ENCODE results near the gene ZNF738.

Gene ZNF738

GRCh38 chr19:21423057-21424041, 64.5 kb downstream of the ZNF738 start:
- DNase-seq = no peak
